ENCODE data around the gene PNLIPRP2.

PNLIPRP2 gene

GRCh38 chr10:116676118-116676517 is 55.4 kb downstream of the PNLIPRP2 start:
- H3K9me3 ChIP-seq (replicated peaks; ENCODE audit: insufficient read depth, low read length), result no peaks in the 10 kb centered on the region
- TF ChIP-seq EZH2 (optimal IDR thresholded peaks at IDR 0.05; ENCODE audit: low read depth, low read length) (no peak), EZH2phosphoT487 (IDR thresholded peaks at IDR 0.05; ENCODE audit: low read length) (no peak)
- TF ChIP-seq, protein P1, sequence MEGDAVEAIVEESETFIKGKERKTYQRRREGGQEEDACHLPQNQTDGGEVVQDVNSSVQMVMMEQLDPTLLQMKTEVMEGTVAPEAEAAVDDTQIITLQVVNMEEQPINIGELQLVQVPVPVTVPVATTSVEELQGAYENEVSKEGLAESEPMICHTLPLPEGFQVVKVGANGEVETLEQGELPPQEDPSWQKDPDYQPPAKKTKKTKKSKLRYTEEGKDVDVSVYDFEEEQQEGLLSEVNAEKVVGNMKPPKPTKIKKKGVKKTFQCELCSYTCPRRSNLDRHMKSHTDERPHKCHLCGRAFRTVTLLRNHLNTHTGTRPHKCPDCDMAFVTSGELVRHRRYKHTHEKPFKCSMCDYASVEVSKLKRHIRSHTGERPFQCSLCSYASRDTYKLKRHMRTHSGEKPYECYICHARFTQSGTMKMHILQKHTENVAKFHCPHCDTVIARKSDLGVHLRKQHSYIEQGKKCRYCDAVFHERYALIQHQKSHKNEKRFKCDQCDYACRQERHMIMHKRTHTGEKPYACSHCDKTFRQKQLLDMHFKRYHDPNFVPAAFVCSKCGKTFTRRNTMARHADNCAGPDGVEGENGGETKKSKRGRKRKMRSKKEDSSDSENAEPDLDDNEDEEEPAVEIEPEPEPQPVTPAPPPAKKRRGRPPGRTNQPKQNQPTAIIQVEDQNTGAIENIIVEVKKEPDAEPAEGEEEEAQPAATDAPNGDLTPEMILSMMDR (IDR thresholded peaks at IDR 0.05; ENCODE audit: low read length), result no peak
- no peaks in the 10 kb centered on the region for H4K20me1 ChIP-seq (ENCODE audit: insufficient read depth, low read length)

DNA sequence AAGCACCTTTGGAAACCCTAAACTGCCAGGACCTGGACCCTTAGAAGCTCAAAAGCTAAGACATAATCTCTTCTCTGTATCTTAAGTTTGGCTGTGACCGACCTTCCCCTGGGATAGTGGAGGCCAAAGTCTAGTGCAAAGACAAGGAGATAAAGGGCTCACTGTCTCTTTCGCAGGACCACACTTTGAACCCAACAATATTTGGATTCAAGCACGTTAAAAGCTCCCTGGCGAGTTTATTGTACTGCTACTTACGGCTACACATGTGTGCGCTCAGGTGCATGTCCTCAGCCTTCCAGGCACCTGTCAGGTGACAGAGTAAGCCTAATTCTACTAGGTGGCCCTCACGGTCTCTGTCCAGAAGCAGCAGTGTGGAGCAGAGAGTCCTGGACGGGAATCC is 55.9 kb downstream of the PNLIPRP2 start:
- Histone ChIP-seq H3K4me2 (ENCODE audit: low read depth, low read length) (no peak overlapping the region), H3K27me3 (replicated peaks; ENCODE audit: insufficient read depth, low read length) (no peaks in the 10 kb centered on the region), H3K9ac (ENCODE audit: low read length) (no peak overlapping the region), H3K27ac (ENCODE audit: low read length) (no peak overlapping the region), H3K4me3 (ENCODE audit: low read length) (no peak overlapping the region), H3K9me2 (replicated peaks; ENCODE audit: insufficient read depth, low read length) (no peaks in the 10 kb centered on the region), H3K9me3 (replicated peaks; ENCODE audit: insufficient read depth, low read length) (no peaks in the 10 kb centered on the region), H3K4me1 (ENCODE audit: low read length) (no peaks in the 10 kb centered on the region), H3F3A (ENCODE audit: insufficient read depth, low read length) (no peaks in the 10 kb centered on the region), H3K36me3 (replicated peaks; ENCODE audit: insufficient read depth, low read length) (no peaks in the 10 kb centered on the region), H3K79me2 (ENCODE audit: low read length) (no peaks in the 10 kb centered on the region), H2AFZ (ENCODE audit: low read length) (no peak overlapping the region), H4K20me1 (ENCODE audit: insufficient read depth, low read length) (no peaks in the 10 kb centered on the region)
- no peak for DNase-seq
- TF ChIP-seq EZH2phosphoT487 (IDR thresholded peaks at IDR 0.05; ENCODE audit: low read length), result no peak

More at GRCh38 chr10:116676118-116676517, 55.4 kb downstream of the PNLIPRP2 start:
- Histone ChIP-seq H3K4me1 (ENCODE audit: low read length) (no peaks in the 10 kb centered on the region), H3K4me3 (ENCODE audit: low read length) (no peak overlapping the region), H3K9ac (ENCODE audit: low read length) (no peak overlapping the region), H3F3A (ENCODE audit: insufficient read depth, low read length) (no peaks in the 10 kb centered on the region), H2AFZ (ENCODE audit: low read length) (no peak overlapping the region), H3K9me2 (replicated peaks; ENCODE audit: insufficient read depth, low read length) (no peaks in the 10 kb centered on the region), H3K36me3 (replicated peaks; ENCODE audit: insufficient read depth, low read length) (no peaks in the 10 kb centered on the region), H3K27me3 (replicated peaks; ENCODE audit: insufficient read depth, low read length) (no peaks in the 10 kb centered on the region), H3K79me2 (ENCODE audit: low read length) (no peaks in the 10 kb centered on the region), H3K27ac (ENCODE audit: low read length) (no peak overlapping the region), H3K4me2 (ENCODE audit: low read depth, low read length) (no peak overlapping the region)
- no peak for DNase-seq

GRCh38 chr10:116679351-116679750 is 58.6 kb downstream of the PNLIPRP2 start:
- H3K9ac ChIP-seq (ENCODE audit: low read length), result no peak overlapping the region
- no peaks in the 10 kb centered on the region for H3K9me3 ChIP-seq (replicated peaks; ENCODE audit: insufficient read depth, low read length)
- H3K4me2 ChIP-seq (ENCODE audit: low read depth, low read length), result no peak overlapping the region
- TF ChIP-seq, protein P1 (IDR thresholded peaks at IDR 0.05; ENCODE audit: low read length), result no peak
- TF ChIP-seq EZH2 (optimal IDR thresholded peaks at IDR 0.05; ENCODE audit: low read depth, low read length) (no peak), EZH2phosphoT487 (IDR thresholded peaks at IDR 0.05; ENCODE audit: low read length) (no peak)
- DNase-seq, result no peak
- H3K9me2 ChIP-seq (replicated peaks; ENCODE audit: insufficient read depth, low read length), result no peaks in the 10 kb centered on the region
- no peaks in the 10 kb centered on the region for H3K36me3 ChIP-seq (replicated peaks; ENCODE audit: insufficient read depth, low read length)
- H3K79me2 ChIP-seq (ENCODE audit: low read length), result no peaks in the 10 kb centered on the region
- no peaks in the 10 kb centered on the region for H3F3A ChIP-seq (ENCODE audit: insufficient read depth, low read length)
- no peak overlapping the region for H3K4me3 ChIP-seq (ENCODE audit: low read length)
- no peak overlapping the region for H2AFZ ChIP-seq (ENCODE audit: low read length)
- no peaks in the 10 kb centered on the region for H4K20me1 ChIP-seq (ENCODE audit: insufficient read depth, low read length)
- no peaks in the 10 kb centered on the region for H3K4me1 ChIP-seq (ENCODE audit: low read length)
- no peaks in the 10 kb centered on the region for H3K27me3 ChIP-seq (replicated peaks; ENCODE audit: insufficient read depth, low read length)
- H3K27ac ChIP-seq (ENCODE audit: low read length), result no peak overlapping the region

GRCh38 chr10:116683166-116683565 is 62.4 kb downstream of the PNLIPRP2 start:
- Histone ChIP-seq H3K79me2 (ENCODE audit: low read length) (no peaks in the 10 kb centered on the region), H2AFZ (ENCODE audit: low read length) (no peak overlapping the region), H3K4me1 (ENCODE audit: low read length) (no peaks in the 10 kb centered on the region), H3K9me3 (replicated peaks; ENCODE audit: insufficient read depth, low read length) (no peaks in the 10 kb centered on the region), H3K4me2 (ENCODE audit: low read depth, low read length) (no peak overlapping the region), H3K4me3 (ENCODE audit: low read length) (no peak overlapping the region), H4K20me1 (ENCODE audit: insufficient read depth, low read length) (no peaks in the 10 kb centered on the region), H3F3A (ENCODE audit: insufficient read depth, low read length) (no peaks in the 10 kb centered on the region), H3K9ac (ENCODE audit: low read length) (no peak overlapping the region), H3K27ac (ENCODE audit: low read length) (no peak overlapping the region), H3K9me2 (replicated peaks; ENCODE audit: insufficient read depth, low read length) (no peaks in the 10 kb centered on the region), H3K27me3 (replicated peaks; ENCODE audit: insufficient read depth, low read length) (no peaks in the 10 kb centered on the region), H3K36me3 (replicated peaks; ENCODE audit: insufficient read depth, low read length) (no peaks in the 10 kb centered on the region)
- TF ChIP-seq EZH2 (optimal IDR thresholded peaks at IDR 0.05; ENCODE audit: low read depth, low read length) (no peak), EZH2phosphoT487 (IDR thresholded peaks at IDR 0.05; ENCODE audit: low read length) (no peak)
- TF ChIP-seq, protein P1 (IDR thresholded peaks at IDR 0.05; ENCODE audit: low read length), result no peak
- DNase-seq, result no peak
